ENCODE measurements around the gene LPP. TPM values are rescaled to one million over a fixed set of nuclear protein-coding genes. Genes with fewer than 3 reads are reported as not detected.

Gene LPP
- total RNA-seq, 5 donors from 2014 or later (not counting 1 experiment from before 2014, with no cell fraction given), result 23.8 to 82.6 (median 39.3) TPM

DNA sequence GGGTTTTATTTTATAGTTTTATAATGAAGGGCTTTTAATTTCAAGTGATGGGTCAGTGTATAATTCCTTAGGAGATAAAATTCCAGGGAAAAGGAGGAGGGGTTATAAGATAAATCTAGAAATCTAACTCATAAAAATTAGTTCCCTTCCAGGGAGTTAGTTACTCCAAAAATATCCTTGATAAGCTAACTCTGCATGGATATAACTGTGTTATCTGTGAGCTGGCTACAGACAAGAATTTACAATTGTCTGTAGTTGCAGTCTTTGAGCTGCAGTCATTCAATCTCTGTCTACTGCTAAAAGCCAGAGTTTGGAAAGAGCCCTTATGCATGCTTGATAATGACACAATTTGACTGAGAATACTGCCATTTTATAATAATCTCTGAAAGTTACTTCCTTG lies 585.6 kb downstream of the LPP start:
- CTCF ChIA-PET, result interaction anchor here (1.5 to 2.9 kb wide), 2 partner anchors 10 kb away, joined by 3 to 9 read pairs; no protein-coding TSS in a partner anchor
- no peaks in the 10 kb centered on the region for H3K4me1 Mint-ChIP-seq

DNA sequence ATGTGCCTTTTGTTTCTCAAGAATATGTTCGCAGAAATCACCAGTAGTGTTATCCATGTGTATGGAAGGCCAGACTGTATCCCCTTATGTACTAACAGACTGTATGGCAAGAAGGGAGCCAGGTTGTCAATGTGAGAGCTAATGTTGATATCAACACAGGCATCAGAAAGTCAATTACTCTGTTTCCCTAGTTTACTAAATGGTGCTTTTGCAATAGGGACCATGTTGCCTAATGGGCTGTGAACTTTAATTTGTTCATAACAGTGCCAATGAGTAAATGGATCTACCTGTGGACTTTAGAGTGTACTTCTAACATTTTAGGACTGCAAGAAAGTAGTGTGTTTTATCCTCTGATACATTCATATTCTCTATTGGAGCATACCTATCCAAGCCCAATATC lies 586.1 kb downstream of the LPP start:
- no peaks in the 10 kb centered on the region for H3K9me3 ChIP-seq
- H3K27ac Mint-ChIP-seq, result no peak overlapping the region
- CTCF ChIA-PET, result interaction anchor here (0.5 to 2.9 kb wide), 3 partner anchors 9 to 1002 kb away, joined by 3 to 11 read pairs (median 9); no protein-coding TSS in a partner anchor
- H3K4me1 ChIP-seq (ENCODE audit: control insufficient read depth in 1 of 2, extremely low read depth in 1 of 2, insufficient read depth in 2 of 2, low read length in 2 of 2), result no peaks in the 10 kb centered on the region
- no CpG with 5 or more reads among the region's 1 CpG for WGBS (ENCODE audit: insufficient coverage)
- ATAC-seq (replicated peaks in 1 of 4) (no peak), DNase-seq (no peak)
- no peaks in the 10 kb centered on the region for H3K4me1 Mint-ChIP-seq
- H3K4me3 ChIP-seq (ENCODE audit: control insufficient read depth in 1 of 2, extremely low read depth in 1 of 2, low read length in 1 of 2), result no peak overlapping the region
- POLR2A ChIA-PET, result no interaction called here
- H3K9me3 Mint-ChIP-seq, result no peaks in the 10 kb centered on the region
- H3K36me3 Mint-ChIP-seq, result no peaks in the 10 kb centered on the region
- no peaks in the 10 kb centered on the region for H3K27me3 Mint-ChIP-seq
- no peak overlapping the region for H3K4me3 Mint-ChIP-seq
- H3K27me3 ChIP-seq (replicated peaks in 1 of 2; ENCODE audit: control insufficient read depth in 2 of 2, extremely low read depth in 1 of 2, insufficient read depth in 2 of 2, low read length in 1 of 2), result no peaks in the 10 kb centered on the region
- H3K27ac ChIP-seq (ENCODE audit: low read length), result no peak overlapping the region
- H3K36me3 ChIP-seq (ENCODE audit: control insufficient read depth in 2 of 2, extremely low read depth in 1 of 2, insufficient read depth in 1 of 2, low read length in 1 of 2), result no peaks in the 10 kb centered on the region

More for the DNA sequence above, 585.6 kb downstream of the LPP start:
- H3K4me1 ChIP-seq (ENCODE audit: control insufficient read depth in 1 of 2, extremely low read depth in 1 of 2, insufficient read depth in 2 of 2, low read length in 2 of 2), result no peaks in the 10 kb centered on the region
- H3K36me3 Mint-ChIP-seq, result no peaks in the 10 kb centered on the region
- DNase-seq (no peak), ATAC-seq (replicated peaks in 1 of 4) (no peak)
- no peak overlapping the region for H3K4me3 ChIP-seq (ENCODE audit: control insufficient read depth in 1 of 2, extremely low read depth in 1 of 2, low read length in 1 of 2)
- no peak overlapping the region for H3K27ac Mint-ChIP-seq
- H3K27me3 ChIP-seq (replicated peaks in 1 of 2; ENCODE audit: control insufficient read depth in 2 of 2, extremely low read depth in 1 of 2, insufficient read depth in 2 of 2, low read length in 1 of 2), result no peaks in the 10 kb centered on the region
- POLR2A ChIA-PET, result no interaction called here
- H3K27me3 Mint-ChIP-seq, result no peaks in the 10 kb centered on the region
- H3K9me3 Mint-ChIP-seq, result no peaks in the 10 kb centered on the region
- H3K36me3 ChIP-seq (ENCODE audit: control insufficient read depth in 2 of 2, extremely low read depth in 1 of 2, insufficient read depth in 1 of 2, low read length in 1 of 2), result no peaks in the 10 kb centered on the region
- no peak overlapping the region for H3K27ac ChIP-seq (ENCODE audit: low read length)
- H3K9me3 ChIP-seq, result no peaks in the 10 kb centered on the region
- no peak overlapping the region for H3K4me3 Mint-ChIP-seq

GRCh38 chr3:188742755-188743550 lies 589.0 kb downstream of the LPP start:
- ATAC-seq (replicated peaks in 1 of 4) (no peak), DNase-seq (no peak)
- no peaks in the 10 kb centered on the region for H3K4me1 Mint-ChIP-seq
- no peaks in the 10 kb centered on the region for H3K36me3 ChIP-seq (ENCODE audit: control insufficient read depth in 2 of 2, extremely low read depth in 1 of 2, insufficient read depth in 1 of 2, low read length in 1 of 2)
- H3K27me3 ChIP-seq (replicated peaks in 1 of 2; ENCODE audit: control insufficient read depth in 2 of 2, extremely low read depth in 1 of 2, insufficient read depth in 2 of 2, low read length in 1 of 2), result no peaks in the 10 kb centered on the region
- H3K4me3 Mint-ChIP-seq, result no peak overlapping the region
- no peaks in the 10 kb centered on the region for H3K36me3 Mint-ChIP-seq
- H3K9me3 ChIP-seq, result no peaks in the 10 kb centered on the region
- H3K27ac Mint-ChIP-seq, result no peak overlapping the region
- 90% methylated on average over 4 of the region's 4 CpGs for WGBS (ENCODE audit: insufficient coverage)
- POLR2A ChIA-PET, result no interaction called here
- H3K9me3 Mint-ChIP-seq, result no peaks in the 10 kb centered on the region
- CTCF ChIA-PET, result no interaction called here
- H3K4me3 ChIP-seq (ENCODE audit: control insufficient read depth in 1 of 2, extremely low read depth in 1 of 2, low read length in 1 of 2), result no peak overlapping the region
- H3K27me3 Mint-ChIP-seq, result no peaks in the 10 kb centered on the region
- H3K27ac ChIP-seq (ENCODE audit: low read length), result no peak overlapping the region
- H3K4me1 ChIP-seq (ENCODE audit: control insufficient read depth in 1 of 2, extremely low read depth in 1 of 2, insufficient read depth in 2 of 2, low read length in 2 of 2), result no peaks in the 10 kb centered on the region

DNA sequence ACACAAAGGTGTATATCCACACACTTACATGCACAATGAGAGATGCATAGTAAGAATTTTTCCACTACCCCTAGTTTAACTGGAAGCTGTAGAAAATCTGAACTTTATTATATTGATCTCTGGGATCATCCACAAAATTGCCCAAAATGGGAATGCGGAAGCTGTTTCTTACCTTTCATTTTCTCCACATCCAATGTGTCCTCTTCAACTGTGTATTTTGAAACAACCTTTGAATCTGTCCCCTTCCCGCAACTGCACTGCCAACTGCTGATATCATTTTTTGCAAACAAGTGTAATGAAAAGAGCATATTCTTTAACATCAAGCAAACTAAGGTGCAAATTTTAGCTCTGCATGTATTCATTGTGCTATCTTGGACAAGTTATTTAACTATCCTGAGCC lies 590.2 kb downstream of the LPP start:
- DNase-seq (no peak), ATAC-seq (replicated peaks in 1 of 4) (no peak)
- POLR2A ChIA-PET, result no interaction called here
- no peaks in the 10 kb centered on the region for H3K4me1 ChIP-seq (ENCODE audit: control insufficient read depth in 1 of 2, extremely low read depth in 1 of 2, insufficient read depth in 2 of 2, low read length in 2 of 2)
- WGBS (ENCODE audit: insufficient coverage), result no CpG with 5 or more reads among the region's 2 CpGs
- H3K27me3 Mint-ChIP-seq, result no peaks in the 10 kb centered on the region
- H3K36me3 Mint-ChIP-seq, result no peaks in the 10 kb centered on the region
- no peaks in the 10 kb centered on the region for H3K27me3 ChIP-seq (replicated peaks in 1 of 2; ENCODE audit: control insufficient read depth in 2 of 2, extremely low read depth in 1 of 2, insufficient read depth in 2 of 2, low read length in 1 of 2)
- no peak overlapping the region for H3K4me3 ChIP-seq (ENCODE audit: control insufficient read depth in 1 of 2, extremely low read depth in 1 of 2, low read length in 1 of 2)
- no peak overlapping the region for H3K27ac Mint-ChIP-seq
- no peaks in the 10 kb centered on the region for H3K9me3 Mint-ChIP-seq
- no peaks in the 10 kb centered on the region for H3K9me3 ChIP-seq
- H3K27ac ChIP-seq (ENCODE audit: low read length), result no peak overlapping the region
- H3K4me3 Mint-ChIP-seq, result no peak overlapping the region
- H3K4me1 Mint-ChIP-seq, result no peaks in the 10 kb centered on the region
- no peaks in the 10 kb centered on the region for H3K36me3 ChIP-seq (ENCODE audit: control insufficient read depth in 2 of 2, extremely low read depth in 1 of 2, insufficient read depth in 1 of 2, low read length in 1 of 2)
- CTCF ChIA-PET, result interaction anchor here in 1 of 2 donors (0.5 to 0.9 kb wide), 3 partner anchors 9 to 1216 kb away, joined by 3 to 5 read pairs (median 4); no protein-coding TSS in a partner anchor

- no peaks in the 10 kb centered on the region for H3K9me3 Mint-ChIP-seq
- DNase-seq, result no peak
- Histone ChIP-seq H3K27ac (ENCODE audit: low read length) (no peak overlapping the region), H3K9me3 (no peaks in the 10 kb centered on the region), H3K36me3 (ENCODE audit: control insufficient read depth in 2 of 2, extremely low read depth in 1 of 2, insufficient read depth in 1 of 2, low read length in 1 of 2) (no peaks in the 10 kb centered on the region), H3K27me3 (replicated peaks in 1 of 2; ENCODE audit: control insufficient read depth in 2 of 2, extremely low read depth in 1 of 2, insufficient read depth in 2 of 2, low read length in 1 of 2) (no peaks in the 10 kb centered on the region), H3K4me1 (ENCODE audit: control insufficient read depth in 1 of 2, extremely low read depth in 1 of 2, insufficient read depth in 2 of 2, low read length in 2 of 2) (no peaks in the 10 kb centered on the region), H3K4me3 (ENCODE audit: control insufficient read depth in 1 of 2, extremely low read depth in 1 of 2, low read length in 1 of 2) (no peak overlapping the region)
- no peak overlapping the region for H3K4me3 Mint-ChIP-seq
- POLR2A ChIA-PET, result no interaction called here
- no peaks in the 10 kb centered on the region for H3K4me1 Mint-ChIP-seq
- no peak for ATAC-seq (replicated peaks in 1 of 4)
- no peaks in the 10 kb centered on the region for H3K27me3 Mint-ChIP-seq
- CTCF ChIA-PET, result interaction anchor here in 1 of 2 donors (0.8 to 5.6 kb wide), 4 partner anchors 10 to 1005 kb away, joined by 3 to 111 read pairs (median 4); no protein-coding TSS in a partner anchor
- H3K27ac Mint-ChIP-seq, result no peak overlapping the region
- no peaks in the 10 kb centered on the region for H3K36me3 Mint-ChIP-seq
Measured at GRCh38 chr3:188745031-188745430, 591.1 kb downstream of the LPP start.

- H3K27me3 ChIP-seq (replicated peaks in 1 of 2; ENCODE audit: control insufficient read depth in 2 of 2, extremely low read depth in 1 of 2, insufficient read depth in 2 of 2, low read length in 1 of 2), result no peaks in the 10 kb centered on the region
- ATAC-seq (replicated peaks in 1 of 4) (no peak), DNase-seq (no peak)
- Mint-ChIP-seq H3K4me1 (no peaks in the 10 kb centered on the region), H3K4me3 (no peak overlapping the region), H3K27me3 (no peaks in the 10 kb centered on the region), H3K27ac (no peak overlapping the region), H3K36me3 (no peaks in the 10 kb centered on the region), H3K9me3 (no peaks in the 10 kb centered on the region)
- H3K4me1 ChIP-seq (ENCODE audit: control insufficient read depth in 1 of 2, extremely low read depth in 1 of 2, insufficient read depth in 2 of 2, low read length in 2 of 2), result no peaks in the 10 kb centered on the region
- no peak overlapping the region for H3K4me3 ChIP-seq (ENCODE audit: control insufficient read depth in 1 of 2, extremely low read depth in 1 of 2, low read length in 1 of 2)
- H3K9me3 ChIP-seq, result no peaks in the 10 kb centered on the region
- H3K36me3 ChIP-seq (ENCODE audit: control insufficient read depth in 2 of 2, extremely low read depth in 1 of 2, insufficient read depth in 1 of 2, low read length in 1 of 2), result no peaks in the 10 kb centered on the region
- H3K27ac ChIP-seq (ENCODE audit: low read length), result no peak overlapping the region
- WGBS (ENCODE audit: insufficient coverage), result no CpG with 5 or more reads among the region's 3 CpGs
- ChIA-PET CTCF (interaction anchor here (0.7 to 5.6 kb wide), 8 partner anchors 9 to 1007 kb away, joined by 3 to 111 read pairs (median 4); no protein-coding TSS in a partner anchor), POLR2A (no interaction called here)
Measured at GRCh38 chr3:188746291-188746783, 592.4 kb downstream of the LPP start.

Data from T-cell (primary cell).